ENCODE results near the gene NUDCD3.

GRCh38 chr7:44402401-44403060 lies 87.9 kb downstream of the NUDCD3 start:
- TF ChIP-seq CTCF (IDR thresholded peaks at IDR 0.05) = no peak
- no peak for TF ChIP-seq POLR2A (IDR thresholded peaks at IDR 0.05)

Measured in uterus (tissue), 2 donors.